DOHH2 (cell line): ENCODE data around the gene FNDC3B.

Experiments
- CTCF ChIP-seq: fragments of 200-600 bp; sonication (generic); IDR thresholded peaks from one replicate; pipeline ENCODE4 v1.5.1; 2014; ENCODE audit warnings: antibody characterized with exemption, mild to moderate bottlenecking, low read depth, low read length; ENCODE audit not compliant: poor library complexity, severe bottlenecking
- EZH2phosphoT487 ChIP-seq: fragments of 200-600 bp; sonication (generic); IDR thresholded peaks from 2 replicates; pipeline ENCODE4 v1.6.1; 2017; ENCODE audit warnings: borderline replicate concordance, mild to moderate bottlenecking, antibody characterized with exemption, low read length, moderate library complexity, mixed read lengths

- TF ChIP-seq EZH2phosphoT487, result no peak
- no peak for TF ChIP-seq CTCF
Observed at GRCh38 chr3:172286548-172287148, 247.3 kb downstream of the FNDC3B start.
